Esophagus muscularis mucosa (tissue), 4 donors: ENCODE measurements around the gene TMEM141. TPM values are rescaled to one million over a fixed set of nuclear protein-coding genes. Genes with fewer than 3 reads are reported as not detected.

Source experiments
- DNase-seq: peaks from one replicate; pipeline ENCODE4 v3.0.0-alpha.2; 2017; ENCODE audit errors: extremely low spot score
- H3K27ac ChIP-seq, 4 donors: fragments of 200-600 bp; sonication (generic); replicated peaks in 1 of 4; 1 replicate in 3 of 4; 2 replicates in 1 of 4; pipeline ENCODE4 v1.5.1; 2016 to 2019; ENCODE audit warnings: mild to moderate bottlenecking in 1 of 4
- H3K27me3 ChIP-seq, 4 donors: fragments of 200-600 bp; sonication (generic); one replicate each; pipeline versions ENCODE4 v1.5.1 to v1.6.0; 2016 to 2019
- H3K36me3 ChIP-seq, 4 donors: fragments of 200-600 bp; sonication (generic); one replicate each; pipeline ENCODE4 v1.5.1; 2016 to 2019
- H3K4me1 ChIP-seq, 4 donors: fragments of 200-600 bp; sonication (generic); one replicate each; pipeline ENCODE4 v1.5.1; 2016 to 2019
- H3K4me3 ChIP-seq, 4 donors: fragments of 200-600 bp; sonication (generic); 1 replicate in 2 of 4; 2 replicates in 2 of 4; pipeline ENCODE4 v1.5.1; 2016 to 2019; ENCODE audit warnings: mild to moderate bottlenecking in 4 of 4, moderate library complexity in 1 of 4
- H3K9me3 ChIP-seq, 4 donors: fragments of 200-600 bp; sonication (generic); 1 replicate in 3 of 4; 2 replicates in 1 of 4; pipeline ENCODE4 v1.5.1; 2016 to 2019
- CTCF ChIP-seq, 3 experiments: fragments of 200-600 bp in 2 of 3; fragments of 450-650 bp in 1 of 3; sonication (generic) in 2 of 3; IDR thresholded peaks; one replicate each; pipeline ENCODE4 v1.5.1; 2017 to 2019; ENCODE audit warnings: antibody characterized with exemption in 3 of 3, mild to moderate bottlenecking in 2 of 3, moderate library complexity in 1 of 3
- EP300 ChIP-seq: sonication (generic); formaldehyde crosslinking; IDR thresholded peaks from one replicate; pipeline ENCODE4 v1.6.1; 2017; ENCODE audit warnings: antibody characterized with exemption
- POLR2A ChIP-seq: fragments of 450-650 bp; IDR thresholded peaks from one replicate; pipeline ENCODE4 v1.6.1; 2017; ENCODE audit warnings: antibody characterized with exemption, moderate library complexity, mild to moderate bottlenecking, low read depth
- POLR2AphosphoS5 ChIP-seq, 2 donors: sonication (generic); formaldehyde crosslinking; IDR thresholded peaks; one replicate each; pipeline ENCODE4 v1.6.1; 2017; ENCODE audit warnings: antibody characterized with exemption in 2 of 2
- WGBS: methylation state at CpG from one replicate; pipeline ENCODE4 v1.1.5; 2018; 5-methylcytosine and 5-hydroxymethylcytosine counted together
- intact Hi-C: fragments of 100-400 bp; cut with DNase I; formaldehyde crosslinking; loops from one replicate; pipeline ENCODE4 v1.15.1; 2023
- total RNA-seq, 4 donors: library from RNA; depleted of rRNA; stranded (reverse); fragments of >200 nt; gene quantifications; one replicate each; pipeline versions ENCODE4 v1.1.0 to v1.2.1, GENCODE V29; 2016

TMEM141 gene
- total RNA-seq, 4 donors from 2014 or later, result 27.9 to 48.7 (median 31.5) TPM

- Histone ChIP-seq H3K4me1 (peaks cover 10 to 20% (median 18%) of the 10 kb centered on the region in 4 donors), H3K27me3 (no peaks in the 10 kb centered on the region), H3K9me3 (no peaks in the 10 kb centered on the region), H3K27ac (no peak overlapping the region), H3K36me3 (peaks cover 27 to 58% (median 52%) of the 10 kb centered on the region in 4 donors), H3K4me3 (no peak overlapping the region)
- WGBS, result 87% methylated on average over 21 of the region's 30 CpGs
- DNase-seq, result no peak
- no peak for TF ChIP-seq POLR2AphosphoS5 (IDR thresholded peaks at IDR 0.05)
- no peak for TF ChIP-seq POLR2A
- no peak for TF ChIP-seq CTCF (IDR thresholded peaks at IDR 0.05)
- TF ChIP-seq EP300, result no peak
- intact Hi-C loops, result no loop called here
These were observed 32.2 kb downstream of the TMEM141 start for GRCh38 chr9:136823136-136824046.

GRCh38 chr9:136824496-136825225, 33.5 kb downstream of the TMEM141 start:
- H3K4me3 ChIP-seq, result no peak overlapping the region
- peaks cover 10 to 20% (median 18%) of the 10 kb centered on the region in 4 donors for H3K4me1 ChIP-seq
- intact Hi-C loops, result no loop called here
- no peak overlapping the region for H3K27ac ChIP-seq
- 91% methylated on average over 10 of the region's 21 CpGs for WGBS
- no peaks in the 10 kb centered on the region for H3K9me3 ChIP-seq
- H3K36me3 ChIP-seq, result peaks cover 40 to 66% (median 64%) of the 10 kb centered on the region in 4 donors
- H3K27me3 ChIP-seq, result no peaks in the 10 kb centered on the region
- no peak for DNase-seq
- TF ChIP-seq POLR2AphosphoS5 (IDR thresholded peaks at IDR 0.05) (no peak), EP300 (no peak), POLR2A (no peak), CTCF (IDR thresholded peaks at IDR 0.05) (no peak)

- Histone ChIP-seq H3K4me1 (peaks cover 10 to 18% (median 17%) of the 10 kb centered on the region in 4 donors), H3K36me3 (peaks cover 49 to 75% (median 73%) of the 10 kb centered on the region in 4 donors), H3K9me3 (no peaks in the 10 kb centered on the region), H3K27ac (no peak overlapping the region), H3K27me3 (no peaks in the 10 kb centered on the region), H3K4me3 (no peak overlapping the region)
- 87% methylated on average over 31 of the region's 44 CpGs for WGBS
- no peak for TF ChIP-seq CTCF (IDR thresholded peaks at IDR 0.05)
- no peak for DNase-seq
- intact Hi-C loops, result no loop called here
These were observed 34.4 kb downstream of the TMEM141 start for GRCh38 chr9:136825295-136826187.

- Histone ChIP-seq H3K27me3 (no peaks in the 10 kb centered on the region), H3K9me3 (no peaks in the 10 kb centered on the region), H3K36me3 (peaks cover 52 to 81% (median 79%) of the 10 kb centered on the region in 4 donors), H3K4me1 (peaks cover 5 to 12% (median 11%) of the 10 kb centered on the region in 4 donors), H3K4me3 (no peak overlapping the region), H3K27ac (no peak overlapping the region)
- TF ChIP-seq POLR2AphosphoS5 (IDR thresholded peaks at IDR 0.05), result no peak
- no peak for TF ChIP-seq CTCF (IDR thresholded peaks at IDR 0.05)
- TF ChIP-seq POLR2A, result no peak
- TF ChIP-seq EP300, result no peak
- intact Hi-C loops, result no loop called here
- 90% methylated on average over 11 of the region's 17 CpGs for WGBS
- DNase-seq, result no peak
These were observed 35.0 kb downstream of the TMEM141 start for GRCh38 chr9:136826188-136826541.
